HepG2 (cell line): ENCODE results near the gene CD4.

Experiments
- ARID5B ChIP-seq: IDR thresholded peaks from 2 replicates; pipeline ENCODE4 v1.4.0; 2020; ENCODE audit warnings: mild to moderate bottlenecking, missing genetic modification reagents
- BCLAF1 ChIP-seq: fragments of 450-650 bp; IDR thresholded peaks from 2 replicates; pipeline ENCODE4 v1.6.1; 2017; ENCODE audit warnings: mild to moderate bottlenecking
- CTCF ChIP-seq: sonication (generic); formaldehyde crosslinking; IDR thresholded peaks from 2 replicates; pipeline ENCODE4 v1.5.0; 2020; ENCODE audit warnings: mild to moderate bottlenecking, missing genetic modification reagents, moderate library complexity
- E2F1 ChIP-seq: sonication (generic); formaldehyde crosslinking; IDR thresholded peaks from 2 replicates; pipeline ENCODE4 v1.5.0; 2020; ENCODE audit warnings: missing genetic modification reagents
- ETV6 ChIP-seq: sonication (generic); formaldehyde crosslinking; conservative IDR thresholded peaks from 2 replicates; pipeline ENCODE4 v1.4.0; 2020; ENCODE audit warnings: missing genetic modification reagents
- NFYB ChIP-seq: sonication (generic); formaldehyde crosslinking; IDR thresholded peaks from 2 replicates; pipeline ENCODE4 v1.4.0; 2020; ENCODE audit warnings: missing genetic modification reagents
- PBX3 ChIP-seq: sonication (generic); formaldehyde crosslinking; IDR thresholded peaks from 2 replicates; pipeline ENCODE4 v1.8.1; 2023; ENCODE audit warnings: missing genetic modification reagents, inconsistent platforms, borderline replicate concordance
- SMARCE1 ChIP-seq: fragments of 450-650 bp; IDR thresholded peaks from 2 replicates; pipeline ENCODE4 v1.6.1; 2017; ENCODE audit warnings: borderline replicate concordance
- TCF7 ChIP-seq: sonication (generic); IDR thresholded peaks from 2 replicates; pipeline ENCODE4 v1.6.1; 2016; ENCODE audit warnings: antibody characterized with exemption, low read depth
- ZBTB10 ChIP-seq: sonication (generic); formaldehyde crosslinking; IDR thresholded peaks from 2 replicates; pipeline ENCODE4 v1.4.0; 2020; ENCODE audit warnings: missing genetic modification reagents, borderline replicate concordance
- ZNF639 ChIP-seq: conservative IDR thresholded peaks from 2 replicates; pipeline ENCODE4 v1.6.1; 2018; ENCODE audit warnings: missing genetic modification reagents

GRCh38 chr12:6861391-6861790 lies 72.1 kb downstream of the CD4 start:
- TF ChIP-seq NFYB (CRISPR knock-in tag) (no peak), ZNF639 (no peak), ZBTB10 (CRISPR knock-in tag) (no peak), SMARCE1 (no peak), BCLAF1 (no peak), CTCF (no peak), TCF7 (no peak), E2F1 (no peak), ETV6 (no peak), ARID5B (CRISPR knock-in tag) (no peak), PBX3 (CRISPR knock-in tag) (no peak)
